ENCODE results near the gene GTF3C1.

- TF ChIP-seq CTCF (IDR thresholded peaks at IDR 0.05) (no peak), POLR2A (IDR thresholded peaks at IDR 0.05) (no peak), EP300 (IDR thresholded peaks at IDR 0.05) (no peak), POLR2AphosphoS5 (IDR thresholded peaks at IDR 0.05) (no peak)
Measured at GRCh38 chr16:27514806-27515205, 34.9 kb downstream of the GTF3C1 start.
